A673 (cell line): ENCODE measurements around the gene RRP1B.

Experiments used
- CTCF ChIP-seq: fragments of 300-800, 200-600 bp; sonication (generic); conservative IDR thresholded peaks from 2 replicates; pipeline ENCODE4 v1.5.1; 2017; ENCODE audit warnings: low read depth, mild to moderate bottlenecking, antibody characterized with exemption, low read length, moderate library complexity, mixed read lengths
- EZH2 ChIP-seq: fragments of 200-600 bp; sonication (generic); IDR thresholded peaks from 2 replicates; pipeline ENCODE4 v1.6.1; 2017; ENCODE audit warnings: borderline replicate concordance, low read depth, mild to moderate bottlenecking, mixed read lengths, antibody characterized with exemption, low read length; ENCODE audit not compliant: poor library complexity, severe bottlenecking

- TF ChIP-seq CTCF (no peak), EZH2 (no peak)
These were observed 21.7 kb upstream of the RRP1B start for GRCh38 chr21:43637530-43638158.
